HG03097 (cell line): Measurements from ENCODE around the gene BTNL3.
"Not testable (repeated sequence)": the region's sequence is repeated elsewhere in the genome, so short reads cannot be mapped to it uniquely, and the experiment has no call there.

Source experiments
- ATAC-seq: cut with Tn5 transposase; IDR thresholded peaks from one replicate; pipeline ENCODE4 v1.9.1; 2021; ENCODE audit not compliant: unreplicated experiment, low FRiP score

The BTNL3 gene

DNA sequence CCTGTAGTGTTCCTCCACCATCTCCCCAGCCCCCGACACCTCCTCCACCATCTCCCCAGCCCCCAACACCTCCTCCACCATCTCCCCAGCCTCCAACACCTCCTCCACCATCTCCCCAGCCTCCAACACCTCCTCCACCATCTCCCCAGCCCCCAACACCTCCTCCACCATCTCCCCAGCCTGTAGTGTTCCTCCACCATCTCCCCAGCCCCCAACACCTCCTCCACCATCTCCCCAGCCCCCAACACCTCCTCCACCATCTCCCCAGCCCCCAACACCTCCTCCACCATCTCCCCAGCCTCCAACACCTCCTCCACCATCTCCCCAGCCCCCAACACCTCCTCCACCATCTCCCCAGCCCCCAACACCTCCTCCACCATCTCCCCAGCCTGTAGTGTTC is 57.2 kb downstream of the BTNL3 start:
- ATAC-seq, result not testable (repeated sequence)

DNA sequence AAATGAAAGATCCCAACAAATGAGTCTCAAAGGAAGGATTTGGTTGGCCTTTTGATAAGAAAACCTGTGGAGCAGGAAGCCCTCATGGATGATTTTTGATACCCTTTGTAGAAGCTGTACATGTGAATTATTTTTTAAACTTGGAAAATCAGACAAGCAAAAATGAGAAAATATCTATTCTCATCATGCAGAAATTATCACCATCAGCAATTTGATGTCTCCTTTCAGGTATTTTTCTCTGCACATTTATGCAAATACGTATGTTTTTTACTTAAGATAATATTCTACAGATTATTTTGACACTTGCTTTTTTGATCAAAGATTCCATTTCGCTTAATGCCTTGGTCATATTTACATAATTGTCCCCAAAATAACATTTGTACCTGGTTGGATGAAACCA is 58.6 kb downstream of the BTNL3 start:
- ATAC-seq, result no peak

DNA sequence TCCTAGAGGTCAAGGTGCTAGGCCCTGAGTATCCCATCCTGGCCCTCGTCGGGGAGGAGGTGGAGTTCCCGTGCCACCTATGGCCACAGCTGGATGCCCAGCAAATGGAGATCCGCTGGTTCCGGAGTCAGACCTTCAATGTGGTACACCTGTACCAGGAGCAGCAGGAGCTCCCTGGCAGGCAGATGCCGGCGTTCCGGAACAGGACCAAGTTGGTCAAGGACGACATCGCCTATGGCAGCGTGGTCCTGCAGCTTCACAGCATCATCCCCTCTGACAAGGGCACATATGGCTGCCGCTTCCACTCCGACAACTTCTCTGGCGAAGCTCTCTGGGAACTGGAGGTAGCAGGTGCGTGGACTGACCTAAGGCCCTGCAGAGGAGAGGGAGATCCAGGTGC is 59.3 kb downstream of the BTNL3 start:
- ATAC-seq, result no peak

DNA sequence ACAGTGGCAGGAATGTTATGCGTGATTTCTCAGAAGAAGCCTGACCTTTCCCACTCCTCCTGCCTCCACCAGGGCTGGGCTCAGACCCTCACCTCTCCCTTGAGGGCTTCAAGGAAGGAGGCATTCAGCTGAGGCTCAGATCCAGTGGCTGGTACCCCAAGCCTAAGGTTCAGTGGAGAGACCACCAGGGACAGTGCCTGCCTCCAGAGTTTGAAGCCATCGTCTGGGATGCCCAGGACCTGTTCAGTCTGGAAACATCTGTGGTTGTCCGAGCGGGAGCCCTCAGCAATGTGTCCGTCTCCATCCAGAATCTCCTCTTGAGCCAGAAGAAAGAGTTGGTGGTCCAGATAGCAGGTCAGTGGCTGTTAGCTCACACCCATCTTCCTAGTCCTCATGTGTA is 61.4 kb downstream of the BTNL3 start:
- ATAC-seq, result no peak

DNA sequence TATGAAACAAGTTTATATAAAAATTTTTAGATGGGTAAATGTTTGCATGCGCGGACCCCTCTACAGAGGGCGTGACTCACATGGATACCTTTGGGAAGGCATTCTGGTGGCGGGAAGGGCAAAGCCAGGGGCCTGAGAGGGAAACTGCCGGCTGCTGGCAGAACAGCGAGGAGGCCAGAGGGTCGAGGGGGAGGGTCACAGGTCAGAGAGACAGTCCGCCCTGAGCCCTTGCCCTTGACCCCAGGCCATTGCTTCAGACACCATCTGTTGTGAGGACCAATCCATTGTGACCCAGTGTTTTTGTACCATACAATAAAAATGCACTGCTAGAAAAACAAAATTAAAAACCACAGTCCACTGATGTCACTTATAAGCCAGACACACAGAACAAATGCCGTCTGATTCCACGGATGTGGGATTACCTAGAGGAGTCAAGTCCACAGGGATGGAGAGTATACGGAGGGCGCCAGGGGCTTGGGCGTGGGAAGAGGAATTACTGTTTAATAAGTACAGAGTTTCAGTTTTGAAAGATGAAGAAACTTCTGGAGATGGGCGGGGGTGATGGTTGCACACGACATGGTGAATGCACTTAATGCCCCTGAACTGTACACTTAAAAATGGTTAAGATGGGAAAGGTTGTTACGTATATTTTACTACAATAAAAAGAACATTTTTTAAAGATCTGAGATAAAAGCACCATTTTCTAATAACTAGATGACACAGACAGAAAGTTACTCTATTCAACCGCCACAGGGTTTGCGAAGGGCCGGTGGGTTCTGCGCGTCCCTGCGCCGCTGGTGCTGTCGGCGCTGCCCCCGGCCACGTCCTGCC is 63.4 kb downstream of the BTNL3 start:
- no peak for ATAC-seq

DNA sequence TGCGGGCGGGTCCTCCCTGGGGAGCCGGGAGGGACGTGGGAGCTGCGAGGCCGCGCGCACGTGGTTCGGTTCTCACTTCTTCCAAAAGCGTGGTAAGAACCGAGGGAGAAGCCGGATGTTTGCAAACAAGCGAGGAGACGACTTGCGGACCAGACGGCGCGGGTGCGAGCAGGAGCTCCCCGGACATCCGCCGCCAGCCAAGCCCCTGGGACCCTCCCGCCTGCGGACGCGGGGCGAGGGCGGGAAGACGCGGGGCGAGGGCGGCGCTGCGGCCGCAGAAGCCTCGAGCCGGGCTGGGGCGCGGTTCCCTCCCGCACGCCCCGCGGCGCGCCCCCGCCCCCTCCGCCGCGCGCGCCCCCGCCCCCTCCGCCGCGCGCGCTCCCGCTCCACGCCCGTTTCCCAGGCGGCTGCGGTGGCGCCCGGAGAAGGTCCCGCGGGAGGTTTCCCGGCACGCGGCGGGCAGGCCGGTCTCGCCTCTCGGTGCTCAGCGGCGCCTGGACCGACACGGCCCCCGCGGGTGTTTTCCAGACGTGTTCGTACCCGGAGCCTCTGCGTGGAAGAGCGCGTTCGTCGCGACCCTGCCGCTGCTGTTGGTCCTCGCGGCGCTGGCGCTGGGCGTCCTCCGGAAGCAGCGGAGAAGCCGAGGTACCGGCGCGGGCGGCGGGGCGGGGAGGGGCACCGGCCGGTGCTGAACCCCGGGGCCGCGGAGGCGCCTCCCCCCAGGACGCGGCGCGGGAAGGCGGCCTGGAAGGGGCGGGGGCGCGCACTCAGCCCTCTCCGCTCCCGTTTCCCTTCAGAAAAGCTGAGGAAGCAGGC is 64.2 kb downstream of the BTNL3 start:
- no peak for ATAC-seq

DNA sequence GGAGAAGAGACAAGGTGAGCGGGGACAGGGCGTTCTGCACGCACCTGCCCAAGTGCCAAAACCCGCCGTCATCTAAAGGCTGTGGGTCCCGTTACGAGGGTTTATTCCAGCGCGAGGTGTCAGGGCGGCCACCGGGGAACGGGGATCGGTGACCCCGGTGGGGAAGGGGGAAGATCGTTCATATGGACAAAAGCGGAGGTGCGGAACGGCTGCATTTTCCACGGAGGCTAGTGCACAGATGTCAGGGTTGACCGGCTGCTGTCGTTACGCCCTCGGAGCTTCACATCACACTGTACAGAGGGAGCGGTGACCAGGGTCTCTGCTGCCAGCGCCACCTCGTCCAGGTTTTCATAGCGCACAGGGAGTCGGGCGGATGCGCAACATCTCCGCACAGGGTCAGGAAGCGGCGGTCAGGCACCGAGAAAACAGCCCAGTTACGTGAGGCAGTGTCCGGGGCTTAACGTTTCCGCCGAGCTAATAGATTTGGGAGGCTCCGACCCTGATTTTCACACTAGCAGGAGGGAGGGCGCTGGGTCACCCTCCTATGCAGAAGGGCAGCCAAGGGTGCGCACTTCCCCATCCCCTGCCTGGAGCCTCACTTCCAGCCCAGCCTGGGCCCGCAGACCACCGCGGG is 65.0 kb downstream of the BTNL3 start:
- ATAC-seq, result no peak

DNA sequence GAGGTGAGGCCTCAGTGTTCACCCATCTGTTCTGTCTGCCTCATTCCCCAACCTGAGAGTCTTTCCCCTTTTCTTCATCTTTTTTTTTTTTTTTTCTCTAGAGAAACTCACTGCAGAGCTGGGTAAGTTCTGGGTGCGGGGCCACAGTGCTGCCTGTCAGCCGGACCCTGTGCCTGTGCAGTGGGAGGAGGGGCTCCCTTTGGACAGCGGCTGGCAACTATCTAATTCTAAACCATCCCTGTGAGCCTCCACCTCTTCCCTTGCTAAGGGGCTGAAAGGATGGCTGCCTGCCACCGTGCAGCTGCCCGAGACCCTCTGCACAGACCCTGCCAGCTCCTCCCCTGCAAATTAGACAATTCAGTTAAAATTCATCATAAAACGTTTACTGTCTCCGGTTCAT is 65.5 kb downstream of the BTNL3 start:
- ATAC-seq, result no peak

DNA sequence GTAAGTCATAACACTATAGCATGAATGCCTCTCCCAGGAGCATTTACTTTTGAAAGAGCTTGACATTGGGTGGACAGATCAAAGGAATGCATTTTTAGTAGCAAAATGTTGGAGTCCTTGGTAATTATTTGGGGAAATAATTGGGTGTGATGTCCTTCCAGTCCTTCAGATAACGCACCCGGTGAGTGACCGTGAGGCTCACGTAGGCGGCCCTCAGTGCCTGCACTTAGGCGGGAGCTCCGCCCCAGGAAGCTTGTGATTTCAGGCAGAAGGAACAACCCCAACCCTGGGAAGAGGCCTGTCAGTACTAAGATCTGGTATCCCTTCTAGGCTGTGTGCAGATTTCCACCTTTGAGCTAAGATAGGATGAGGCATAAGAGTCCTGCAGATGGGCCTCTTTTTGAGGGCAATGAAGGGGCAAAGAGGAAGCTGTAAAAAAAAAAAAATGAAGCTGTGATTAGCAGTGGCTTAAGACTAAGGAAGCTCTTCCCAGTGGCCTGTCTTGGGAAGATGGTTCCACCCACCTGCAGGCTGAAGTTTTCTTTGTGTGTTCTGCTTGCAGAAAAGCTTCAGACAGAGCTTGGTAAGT is 66.3 kb downstream of the BTNL3 start:
- no peak for ATAC-seq
